ENCODE measurements around the gene ECEL1. TPM values are rescaled to one million over a fixed set of nuclear protein-coding genes. Genes with fewer than 3 reads are reported as not detected.

Gene ECEL1
- total and polyA plus RNA-seq, 12 donors = 3.9 to 31.7 (median 7.3) TPM

- H3K4me3 ChIP-seq = no peak overlapping the region
- H3K27me3 ChIP-seq = peaks cover 28% of the 10 kb centered on the region
- H3K27ac ChIP-seq = no peak overlapping the region
- 89 to 93% (median 92%) methylated on average over 19 to 29 of the region's 30 CpGs for WGBS, 4 donors
- H3K4me1 ChIP-seq (replicated peaks in 1 of 2) = peaks cover 0 to 7% of the 10 kb centered on the region in 2 donors
- H3K36me3 ChIP-seq (replicated peaks in 1 of 2) = no peaks in the 10 kb centered on the region
- intact Hi-C loops (cut with DNase I) = no loop called here
- TF ChIP-seq CTCF (IDR thresholded peaks at IDR 0.05) (no peak), POLR2A (IDR thresholded peaks at IDR 0.05) (no peak)
- H3K9me3 ChIP-seq (replicated peaks in 1 of 3) = no peaks in the 10 kb centered on the region
- peak in 1 of 7 donors; percentile 5 for DNase-seq
These were observed 2.8 kb upstream of the ECEL1 start for GRCh38 chr2:232490221-232491138.

- Histone ChIP-seq H3K27ac (no peak overlapping the region), H3K4me3 (no peak overlapping the region), H3K9me3 (replicated peaks in 1 of 3) (no peaks in the 10 kb centered on the region), H3K27me3 (peaks cover 36% of the 10 kb centered on the region), H3K4me1 (replicated peaks in 1 of 2) (peaks cover 0 to 7% of the 10 kb centered on the region in 2 donors), H3K36me3 (replicated peaks in 1 of 2) (no peaks in the 10 kb centered on the region)
- peak in 1 of 7 donors; percentile 2 for DNase-seq
- WGBS, 4 donors = 77 to 82% (median 80%) methylated on average over 8 to 9 of the region's 9 CpGs
- intact Hi-C loops (cut with DNase I) = no loop called here
- TF ChIP-seq CTCF (IDR thresholded peaks at IDR 0.05) (no peak), POLR2A (IDR thresholded peaks at IDR 0.05) (no peak)
These were observed 2.0 kb upstream of the ECEL1 start for GRCh38 chr2:232489516-232490220.

- DNase-seq = peak in 1 of 7 donors; percentile 2
- Histone ChIP-seq H3K27ac (no peak overlapping the region), H3K9me3 (replicated peaks in 1 of 3) (no peaks in the 10 kb centered on the region), H3K27me3 (peaks cover 45% of the 10 kb centered on the region), H3K4me1 (replicated peaks in 1 of 2) (peaks cover 0 to 7% of the 10 kb centered on the region in 2 donors), H3K4me3 (no peak overlapping the region), H3K36me3 (replicated peaks in 1 of 2) (no peaks in the 10 kb centered on the region)
- TF ChIP-seq POLR2A (IDR thresholded peaks at IDR 0.05) (no peak), CTCF (IDR thresholded peaks at IDR 0.05) (no peak)
- intact Hi-C loops (cut with DNase I) = no loop called here
- 85 to 91% (median 87%) methylated on average over 4 to 5 of the region's 5 CpGs for WGBS, 4 donors
These were observed 1.2 kb upstream of the ECEL1 start for GRCh38 chr2:232488721-232489300.

GRCh38 chr2:232488097-232488711 lies 570 bp upstream of the ECEL1 start:
- DNase-seq = no peak
- H3K4me1 ChIP-seq (replicated peaks in 1 of 2) = peaks cover 0 to 7% of the 10 kb centered on the region in 2 donors
- H3K36me3 ChIP-seq (replicated peaks in 1 of 2) = no peaks in the 10 kb centered on the region
- intact Hi-C loops (cut with DNase I) = no loop called here
- no peaks in the 10 kb centered on the region for H3K9me3 ChIP-seq (replicated peaks in 1 of 3)
- H3K27ac ChIP-seq = no peak overlapping the region
- TF ChIP-seq POLR2A (IDR thresholded peaks at IDR 0.05) = no peak
- no peak for TF ChIP-seq CTCF (IDR thresholded peaks at IDR 0.05)
- peaks cover 48% of the 10 kb centered on the region for H3K27me3 ChIP-seq
- H3K4me3 ChIP-seq = no peak overlapping the region
- 69 to 82% (median 73%) methylated on average over 5 to 16 of the region's 16 CpGs for WGBS, 4 donors
